Type B pancreatic cell (in vitro differentiated cells): Measurements from ENCODE around the gene NIPAL3. TPM values are rescaled to one million over a fixed set of nuclear protein-coding genes. Genes with fewer than 3 reads are reported as not detected.
"Not testable (repeated sequence)": the region's sequence is repeated elsewhere in the genome, so short reads cannot be mapped to it uniquely, and the experiment has no call there.

Experiments
- DNase-seq: peaks from one replicate; pipeline ENCODE4 v3.0.0; 2021; ENCODE audit warnings: mixed read lengths; ENCODE audit not compliant: unreplicated experiment; ENCODE audit errors: extremely low spot score
- H3K27ac Mint-ChIP-seq: 2 replicates; pipeline ENCODE4 v1.8.0; 2021; ENCODE audit warnings: mild to moderate bottlenecking, mixed read lengths
- H3K27me3 Mint-ChIP-seq: 2 replicates; pipeline ENCODE4 v1.8.0; 2021; ENCODE audit warnings: mixed read lengths
- H3K36me3 Mint-ChIP-seq: 2 replicates; pipeline ENCODE4 v1.8.0; 2021; ENCODE audit warnings: mixed read lengths
- H3K4me1 Mint-ChIP-seq: one replicate; pipeline ENCODE4 v1.8.0; 2021; ENCODE audit warnings: mixed read lengths; ENCODE audit not compliant: unreplicated experiment
- H3K4me3 Mint-ChIP-seq: 2 replicates; pipeline ENCODE4 v1.8.0; 2021; ENCODE audit warnings: mild to moderate bottlenecking, mixed read lengths
- H3K9me3 Mint-ChIP-seq: 2 replicates; pipeline ENCODE4 v1.8.0; 2021; ENCODE audit warnings: mixed read lengths
- total RNA-seq: library from RNA; stranded (reverse); gene quantifications from 2 replicates; pipeline ENCODE4 v1.2.1, GENCODE V29; 2021; ENCODE audit warnings: low replicate concordance
- TF ChIP-seq, protein P1 (sequence below): fragments of 200-600 bp; sonication (generic); conservative IDR thresholded peaks from 2 replicates; pipeline ENCODE4 v1.5.0; 2021; ENCODE audit warnings: antibody characterized with exemption, mild to moderate bottlenecking

NIPAL3 gene
- total RNA-seq, 1 donor from 2014 or later = 17.5 TPM

GRCh38 chr1:24442764-24443163 is 27.2 kb downstream of the NIPAL3 start:
- Mint-ChIP-seq H3K27me3 (no peaks in the 10 kb centered on the region), H3K27ac (no peak overlapping the region), H3K9me3 (no peaks in the 10 kb centered on the region), H3K36me3 (peaks cover 15% of the 10 kb centered on the region), H3K4me1 (peaks cover 23% of the 10 kb centered on the region), H3K4me3 (no peak overlapping the region)
- no peak for DNase-seq
- TF ChIP-seq, protein P1, sequence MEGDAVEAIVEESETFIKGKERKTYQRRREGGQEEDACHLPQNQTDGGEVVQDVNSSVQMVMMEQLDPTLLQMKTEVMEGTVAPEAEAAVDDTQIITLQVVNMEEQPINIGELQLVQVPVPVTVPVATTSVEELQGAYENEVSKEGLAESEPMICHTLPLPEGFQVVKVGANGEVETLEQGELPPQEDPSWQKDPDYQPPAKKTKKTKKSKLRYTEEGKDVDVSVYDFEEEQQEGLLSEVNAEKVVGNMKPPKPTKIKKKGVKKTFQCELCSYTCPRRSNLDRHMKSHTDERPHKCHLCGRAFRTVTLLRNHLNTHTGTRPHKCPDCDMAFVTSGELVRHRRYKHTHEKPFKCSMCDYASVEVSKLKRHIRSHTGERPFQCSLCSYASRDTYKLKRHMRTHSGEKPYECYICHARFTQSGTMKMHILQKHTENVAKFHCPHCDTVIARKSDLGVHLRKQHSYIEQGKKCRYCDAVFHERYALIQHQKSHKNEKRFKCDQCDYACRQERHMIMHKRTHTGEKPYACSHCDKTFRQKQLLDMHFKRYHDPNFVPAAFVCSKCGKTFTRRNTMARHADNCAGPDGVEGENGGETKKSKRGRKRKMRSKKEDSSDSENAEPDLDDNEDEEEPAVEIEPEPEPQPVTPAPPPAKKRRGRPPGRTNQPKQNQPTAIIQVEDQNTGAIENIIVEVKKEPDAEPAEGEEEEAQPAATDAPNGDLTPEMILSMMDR = no peak

GRCh38 chr1:24443241-24443656 is 27.6 kb downstream of the NIPAL3 start:
- peaks cover 15% of the 10 kb centered on the region for H3K36me3 Mint-ChIP-seq
- H3K27me3 Mint-ChIP-seq = no peaks in the 10 kb centered on the region
- TF ChIP-seq, protein P1 = no peak
- no peak overlapping the region for H3K27ac Mint-ChIP-seq
- H3K4me1 Mint-ChIP-seq = peaks cover 23% of the 10 kb centered on the region
- no peak for DNase-seq
- no peaks in the 10 kb centered on the region for H3K9me3 Mint-ChIP-seq
- H3K4me3 Mint-ChIP-seq = no peak overlapping the region

DNA sequence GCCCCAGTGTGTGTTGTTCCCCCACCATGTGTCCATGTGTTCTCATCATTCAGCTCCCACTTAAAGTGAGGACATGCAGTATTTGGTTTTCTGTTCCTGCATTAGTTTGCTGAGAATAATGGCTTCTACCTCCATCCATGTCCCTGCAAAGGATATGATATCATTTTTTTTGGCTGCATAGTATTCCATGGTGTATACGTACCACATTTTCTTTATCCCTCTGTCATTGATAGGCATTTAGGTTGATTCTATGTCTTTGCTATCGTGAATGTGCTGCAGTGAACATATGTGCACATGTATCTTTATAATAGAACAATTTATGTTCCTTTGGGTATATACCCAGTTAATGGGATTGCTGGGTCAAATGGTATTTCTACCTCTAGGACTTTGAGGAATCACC is 30.8 kb downstream of the NIPAL3 start:
- H3K36me3 Mint-ChIP-seq = peaks cover 20% of the 10 kb centered on the region
- H3K4me3 Mint-ChIP-seq, H3K9me3 Mint-ChIP-seq: not testable (repeated sequence)

DNA sequence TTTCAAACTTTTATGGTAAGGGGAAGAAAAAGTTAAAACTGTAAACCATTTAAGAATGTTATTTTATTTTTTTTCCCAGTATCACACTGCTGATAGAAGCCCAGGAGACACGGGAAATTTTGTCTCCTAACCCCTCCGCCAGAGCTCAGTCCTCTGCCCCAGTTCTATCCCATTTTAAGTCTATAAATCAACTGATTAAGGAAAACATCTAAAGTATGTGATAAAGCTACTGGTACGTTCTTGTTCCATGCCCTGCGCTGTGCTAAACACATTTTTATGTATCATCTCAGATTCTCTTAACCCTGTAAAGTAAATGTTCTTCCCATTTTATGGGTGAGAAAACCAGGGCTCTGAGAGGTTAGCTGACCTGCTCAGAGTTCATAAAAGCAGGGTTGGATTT is 34.7 kb downstream of the NIPAL3 start:
- H3K9me3 Mint-ChIP-seq = no peaks in the 10 kb centered on the region
- H3K4me3 Mint-ChIP-seq = no peak overlapping the region
- H3K36me3 Mint-ChIP-seq = peaks cover 21% of the 10 kb centered on the region
- H3K27ac Mint-ChIP-seq = no peak overlapping the region
- no peak for DNase-seq
- H3K27me3 Mint-ChIP-seq = no peaks in the 10 kb centered on the region
- no peaks in the 10 kb centered on the region for H3K4me1 Mint-ChIP-seq
- TF ChIP-seq, protein P1 = no peak

More for the DNA sequence above, 30.8 kb downstream of the NIPAL3 start:
- H3K27me3 Mint-ChIP-seq, DNase-seq, H3K27ac Mint-ChIP-seq, H3K4me1 Mint-ChIP-seq: not testable (repeated sequence)

GRCh38 chr1:24450857-24451397 is 35.3 kb downstream of the NIPAL3 start:
- Mint-ChIP-seq H3K27ac (no peak overlapping the region), H3K27me3 (no peaks in the 10 kb centered on the region), H3K9me3 (no peaks in the 10 kb centered on the region), H3K4me3 (no peak overlapping the region), H3K4me1 (no peaks in the 10 kb centered on the region), H3K36me3 (peaks cover 21% of the 10 kb centered on the region)
- no peak for DNase-seq
- TF ChIP-seq, protein P1 = no peak

- Mint-ChIP-seq H3K36me3 (peaks cover 17% of the 10 kb centered on the region), H3K4me3 (no peak overlapping the region), H3K27me3 (no peaks in the 10 kb centered on the region), H3K4me1 (no peaks in the 10 kb centered on the region), H3K9me3 (no peaks in the 10 kb centered on the region), H3K27ac (no peak overlapping the region)
- no peak for DNase-seq
- TF ChIP-seq, protein P1 = no peak
These were observed 36.1 kb downstream of the NIPAL3 start for GRCh38 chr1:24451746-24452145.
